Erythroblast (primary cell): ENCODE measurements around the gene CA11.

Source experiments
- GATA1 ChIP-seq: IDR thresholded peaks from 2 replicates; pipeline ENCODE4 v1.6.1; 2011; ENCODE audit warnings: low read depth, mild to moderate bottlenecking, control low read depth, low read length, moderate library complexity
- POLR2A ChIP-seq: IDR thresholded peaks from 2 replicates; pipeline ENCODE4 v1.6.1; 2011; ENCODE audit warnings: mild to moderate bottlenecking, low read length

DNA sequence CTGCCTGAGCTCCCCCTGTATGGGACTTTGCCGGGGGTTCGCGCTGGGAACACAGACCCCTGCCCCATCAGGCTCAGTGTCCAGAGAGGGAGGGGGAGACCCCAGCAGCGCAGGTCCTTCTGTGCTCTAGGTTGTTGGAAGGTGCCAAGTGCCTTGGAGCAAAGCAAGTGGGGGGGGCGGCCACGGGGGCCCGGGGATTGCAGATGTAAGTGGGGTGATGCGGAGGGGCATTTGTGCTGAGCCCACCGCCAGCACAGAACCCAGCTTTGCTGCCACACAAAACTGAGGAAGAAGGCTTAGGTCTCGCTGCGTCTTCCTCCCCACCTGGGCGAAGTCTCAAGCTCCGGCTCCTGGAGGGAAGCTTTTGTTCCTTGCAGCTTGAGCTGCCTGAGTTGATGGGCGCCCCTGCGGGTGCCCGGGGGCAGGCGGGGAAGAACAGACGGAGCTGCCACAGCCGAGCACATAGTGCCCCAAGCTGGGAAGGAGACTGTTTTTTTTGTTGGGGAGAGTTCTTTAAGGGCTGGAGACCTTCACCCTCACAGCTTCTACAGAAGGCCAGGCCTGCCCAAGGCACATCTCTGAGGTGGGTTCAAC, 28.3 kb upstream of the CA11 start:
- TF ChIP-seq POLR2A (no peak), GATA1 (no peak)
